BLaER1 treated with 17β-estradiol and CSF1 and Interleukin-3, amounts not matched to agents 10 nM and 100 nM (cell line): ENCODE measurements around the gene ARL3.
A peak's percentile ranks its signal among the peaks of the same experiment; 100 is the strongest.

Experiments
- H3K27ac ChIP-seq, 11 experiments: shearing (Covaris generic); formaldehyde crosslinking; 2 replicates each; pipeline ENCODE4 v1.8.1; 2022
- H3K27me3 ChIP-seq, 11 experiments: shearing (Covaris generic); formaldehyde crosslinking; 2 replicates each; pipeline ENCODE4 v1.8.1; 2022
- H3K36me3 ChIP-seq, 11 experiments: shearing (Covaris generic); formaldehyde crosslinking; 2 replicates each; pipeline ENCODE4 v1.8.1; 2022
- H3K4me1 ChIP-seq, 10 experiments: shearing (Covaris generic); formaldehyde crosslinking; 2 replicates each; pipeline ENCODE4 v1.8.1; 2022
- H3K4me2 ChIP-seq, 11 experiments: shearing (Covaris generic); formaldehyde crosslinking; 2 replicates each; pipeline ENCODE4 v1.8.1; 2022
- H3K4me3 ChIP-seq, 10 experiments: shearing (Covaris generic); formaldehyde crosslinking; 2 replicates each; pipeline ENCODE4 v1.8.1; 2022
- H3K9ac ChIP-seq, 11 experiments: shearing (Covaris generic); formaldehyde crosslinking; 2 replicates each; pipeline ENCODE4 v1.8.1; 2022
- H3K9me3 ChIP-seq, 11 experiments: shearing (Covaris generic); formaldehyde crosslinking; replicated peaks in 1 of 11; 2 replicates each; pipeline ENCODE4 v1.8.1; 2022
- H4K20me1 ChIP-seq, 11 experiments: shearing (Covaris generic); formaldehyde crosslinking; 2 replicates each; pipeline ENCODE4 v1.8.1; 2022
- Cebpa-rat ChIP-seq, 11 experiments: shearing (Covaris generic); IDR thresholded peaks; 2 replicates each; pipeline ENCODE4 v1.8.1; 2022

ARL3 gene

GRCh38 chr10:102627736-102628293, 86.4 kb downstream of the ARL3 start:
- Histone ChIP-seq H3K27me3 (no peaks in the 10 kb centered on the region), H3K4me2 (peak overlapping the region; percentile 72 to 88 (median 81); a peak in 20 of 22 replicates), H3K9me3 (peaks cover 0 to 15% (median 3%) of the 10 kb centered on the region in 11 experiments; a peak in 6 of 22 replicates), H3K36me3 (peaks cover 0 to 36% (median 17%) of the 10 kb centered on the region in 11 experiments; a peak in 12 of 22 replicates), H3K4me1 (peaks cover 84 to 96% (median 90%) of the 10 kb centered on the region in 10 experiments), H3K27ac (peak overlapping the region in 9 of 11 experiments; percentile 11 to 56 (median 38); a peak in 13 of 22 replicates), H3K4me3 (no peak overlapping the region), H4K20me1 (peaks cover 0 to 1% (median 0%) of the 10 kb centered on the region in 11 experiments; a peak in 2 of 22 replicates), H3K9ac (peak overlapping the region in 9 of 11 experiments; percentile 4 to 47 (median 12); a peak in 7 of 22 replicates)
- no peak for TF ChIP-seq Cebpa-rat (IDR thresholded peaks at IDR 0.05)

DNA sequence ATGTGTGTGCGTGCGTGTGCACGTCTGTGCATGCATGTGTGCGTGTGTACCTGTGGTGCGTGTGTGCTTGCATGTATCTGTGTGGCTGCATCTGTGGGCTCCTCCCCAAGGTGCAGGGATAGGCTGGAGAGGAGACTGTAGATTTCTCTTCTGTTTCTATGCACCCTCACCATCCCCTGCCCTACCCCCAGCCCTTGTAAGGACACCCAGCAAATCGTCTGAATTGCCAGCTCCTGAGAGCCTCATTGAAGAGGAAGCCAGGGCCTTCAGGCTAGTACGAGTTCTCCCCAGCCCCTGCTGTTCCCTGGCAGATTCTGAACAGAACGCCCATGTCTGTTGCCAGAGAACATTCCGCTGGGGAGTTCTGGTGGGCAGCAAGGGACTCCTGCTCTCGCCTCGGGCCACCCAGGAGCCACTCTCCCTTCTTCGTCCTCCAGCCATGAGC, 86.9 kb downstream of the ARL3 start:
- TF ChIP-seq Cebpa-rat (IDR thresholded peaks at IDR 0.05) = no peak
- Histone ChIP-seq H4K20me1 (no peaks in the 10 kb centered on the region; a peak in 1 of 22 replicates), H3K9me3 (peaks cover 0 to 15% (median 3%) of the 10 kb centered on the region in 11 experiments; a peak in 6 of 22 replicates), H3K27me3 (no peaks in the 10 kb centered on the region), H3K4me2 (peak overlapping the region; percentile 72 to 88 (median 81); a peak in 18 of 22 replicates), H3K27ac (peak overlapping the region in 6 of 11 experiments; percentile 0 to 56 (median 42); a peak in 7 of 22 replicates), H3K9ac (peak overlapping the region in 6 of 11 experiments; percentile 4 to 47 (median 11); a peak in 4 of 22 replicates), H3K4me1 (peaks cover 79 to 96% (median 90%) of the 10 kb centered on the region in 10 experiments), H3K4me3 (no peak overlapping the region), H3K36me3 (peaks cover 0 to 36% (median 17%) of the 10 kb centered on the region in 11 experiments; a peak in 12 of 22 replicates)

DNA sequence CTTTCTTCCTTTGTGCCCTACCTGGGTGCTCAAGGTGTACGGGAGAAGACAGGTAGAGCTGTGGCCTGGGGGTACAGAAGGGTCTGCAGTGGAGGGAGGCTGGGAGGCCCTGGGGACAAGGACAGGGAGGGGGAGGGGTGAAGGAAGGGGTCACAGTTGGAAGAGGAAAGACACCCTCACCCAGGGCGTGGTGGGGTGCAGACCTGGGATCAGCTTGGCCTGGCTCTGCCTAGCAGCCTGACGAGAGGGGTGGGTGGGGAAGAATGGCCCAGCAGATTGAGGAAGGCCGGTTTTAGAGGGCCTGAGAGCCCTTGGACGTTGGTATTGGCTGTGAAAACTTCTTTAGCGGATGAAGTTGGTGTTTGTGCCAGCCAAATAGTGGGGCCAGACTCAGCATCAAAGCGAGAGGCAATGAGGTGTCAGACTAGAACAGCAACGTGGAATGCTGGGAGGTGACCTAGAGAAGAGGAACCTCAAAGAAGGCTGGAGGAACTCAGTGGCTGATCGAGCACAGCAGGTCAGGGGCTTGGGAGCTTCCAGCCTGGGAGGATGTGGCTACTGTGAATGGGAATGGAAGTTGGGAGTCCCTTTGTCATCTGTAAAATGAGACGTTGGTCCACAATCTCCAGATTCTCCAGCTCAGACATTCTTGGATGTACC, 88.0 kb downstream of the ARL3 start:
- peak overlapping the region; percentile 45 to 87 (median 69) for H3K4me2 ChIP-seq
- H3K27me3 ChIP-seq = no peaks in the 10 kb centered on the region
- H3K4me1 ChIP-seq = peaks cover 79 to 96% (median 90%) of the 10 kb centered on the region in 10 experiments
- no peak overlapping the region for H3K4me3 ChIP-seq
- H3K9me3 ChIP-seq = peaks cover 0 to 15% (median 3%) of the 10 kb centered on the region in 11 experiments; a peak in 6 of 22 replicates
- no peaks in the 10 kb centered on the region for H4K20me1 ChIP-seq
- no peak for TF ChIP-seq Cebpa-rat (IDR thresholded peaks at IDR 0.05)
- no peak overlapping the region for H3K9ac ChIP-seq
- no peak overlapping the region for H3K27ac ChIP-seq
- H3K36me3 ChIP-seq = peaks cover 0 to 24% (median 11%) of the 10 kb centered on the region in 11 experiments; a peak in 13 of 22 replicates

DNA sequence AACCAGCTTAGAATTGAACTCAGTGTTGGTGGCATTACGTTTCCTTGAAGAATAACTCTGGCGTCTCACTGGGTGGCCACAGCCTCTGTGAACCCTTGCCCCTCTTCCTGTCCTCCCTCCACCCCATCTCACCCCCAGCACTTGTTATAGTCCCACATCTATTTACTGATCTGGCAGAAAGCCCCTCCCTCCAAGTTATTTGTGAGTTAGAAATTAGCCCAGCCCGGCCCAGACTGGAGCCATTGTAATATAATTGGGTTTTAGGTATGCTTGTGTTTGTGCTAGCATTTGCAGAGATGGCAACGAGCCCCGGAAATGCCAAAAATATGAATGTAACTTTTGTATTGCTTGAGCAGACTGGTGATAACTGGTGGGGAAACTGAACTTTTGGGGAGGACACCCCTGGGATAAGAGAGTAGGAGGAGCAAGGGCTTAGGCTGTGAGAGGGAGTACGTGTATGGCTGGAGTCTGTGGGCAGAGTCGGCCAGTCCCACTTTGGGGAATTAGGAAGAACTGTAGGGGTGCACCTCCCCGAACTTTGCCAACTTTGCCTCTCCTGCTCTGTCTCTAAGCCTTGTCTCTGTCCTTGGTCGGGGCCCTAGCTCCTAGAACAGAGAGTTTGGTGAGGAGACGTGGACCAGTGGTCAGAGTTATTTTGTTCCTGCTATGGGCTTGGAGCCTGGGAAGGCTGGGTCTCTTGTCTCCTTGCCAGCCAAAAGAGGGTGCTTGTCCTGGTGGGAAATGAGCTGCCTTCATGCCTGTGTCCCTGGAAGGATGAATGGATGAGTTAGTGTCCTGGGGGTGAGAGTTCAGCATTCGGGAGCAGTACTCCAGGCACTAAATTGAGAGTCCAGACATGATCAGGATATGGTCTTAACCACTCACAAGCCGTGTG, 89.2 kb downstream of the ARL3 start:
- Histone ChIP-seq H3K9me3 (peaks cover 0 to 15% (median 3%) of the 10 kb centered on the region in 11 experiments; a peak in 6 of 22 replicates), H3K9ac (no peak overlapping the region), H3K4me1 (peaks cover 79 to 97% (median 90%) of the 10 kb centered on the region in 10 experiments), H3K4me2 (peak overlapping the region; percentile 45 to 87 (median 69)), H4K20me1 (peaks cover 0 to 5% (median 0%) of the 10 kb centered on the region in 11 experiments; a peak in 2 of 22 replicates), H3K36me3 (peaks cover 0 to 27% (median 9%) of the 10 kb centered on the region in 11 experiments; a peak in 12 of 22 replicates), H3K27me3 (no peaks in the 10 kb centered on the region), H3K4me3 (no peak overlapping the region), H3K27ac (0 out of 22 replicates have a peak overlapping the region, but pooled peaks of 1 of the 11 experiments have one; percentile 1)
- no peak for TF ChIP-seq Cebpa-rat (IDR thresholded peaks at IDR 0.05)

GRCh38 chr10:102624094-102624493, 90.1 kb downstream of the ARL3 start:
- Histone ChIP-seq H3K9ac (no peak overlapping the region), H3K4me2 (peak overlapping the region in 7 of 11 experiments; percentile 67 to 75 (median 69); a peak in 8 of 22 replicates), H3K9me3 (peaks cover 0 to 15% (median 3%) of the 10 kb centered on the region in 11 experiments; a peak in 6 of 22 replicates), H3K27me3 (no peaks in the 10 kb centered on the region), H3K4me3 (no peak overlapping the region), H3K27ac (no peak overlapping the region), H3K36me3 (peaks cover 0 to 32% (median 17%) of the 10 kb centered on the region in 11 experiments; a peak in 10 of 22 replicates), H4K20me1 (peaks cover 0 to 8% (median 0%) of the 10 kb centered on the region in 11 experiments; a peak in 3 of 22 replicates), H3K4me1 (peaks cover 71 to 93% (median 89%) of the 10 kb centered on the region in 10 experiments)
- TF ChIP-seq Cebpa-rat (IDR thresholded peaks at IDR 0.05) = no peak
